Endothelial cell of umbilical vein (primary cell): Measurements from ENCODE around the gene CTF1. TPM values are rescaled to one million over a fixed set of nuclear protein-coding genes. Genes with fewer than 3 reads are reported as not detected.
A peak's percentile ranks its signal among the peaks of the same experiment; 100 is the strongest.

Experiments
- BruUV-seq: library from RNA; stranded (reverse); fragments of 400-500 nt; replicated peaks from 2 replicates; lab custom pipeline; 2021; lab: Mats Ljungman, UMichigan
- CTCF ChIA-PET: fragments of 300-600, 350-600 bp; sonication (Branson Sonifier 250); formaldehyde crosslinking; loops from one replicate; lab custom pipeline; 2021; ENCODE audit warnings: antibody characterized with exemption, inconsistent platforms; lab: Charles Lee
- POLR2A ChIA-PET: fragments of 300-600, 350-600 bp; sonication (Branson Sonifier 250); formaldehyde crosslinking; loops from one replicate; lab custom pipeline; 2021; ENCODE audit warnings: antibody characterized with exemption, inconsistent platforms; lab: Charles Lee
- DNase-seq: peaks from one replicate; pipeline ENCODE4 v3.0.0-alpha.2; 2011; ENCODE audit warnings: low read depth, low spot score
- FAIRE-seq: peaks from 2 replicates; lab custom pipeline; 2011; peaks lifted over from hg19 to GRCh38; lab: Jason Lieb, UNC
- H2AFZ ChIP-seq: 2 replicates; pipeline ENCODE4 v1.6.0; 2012; ENCODE audit warnings: low read depth, low read length, control low read depth, inconsistent platforms
- H3K27ac ChIP-seq: 2 replicates; pipeline ENCODE4 v1.5.1; 2011; ENCODE audit warnings: low read depth, mild to moderate bottlenecking, control low read depth, low read length, moderate library complexity; ENCODE audit not compliant: insufficient read depth
- H3K27me3 ChIP-seq, 2 experiments: 2 replicates each; pipeline versions ENCODE4 v1.6.0 to v1.6.1; 2011; ENCODE audit warnings: low read length in 2 of 2, mixed read lengths in 1 of 2; ENCODE audit not compliant: control insufficient read depth in 2 of 2, insufficient read depth in 2 of 2
- H3K36me3 ChIP-seq, 2 experiments: 2 replicates in 1 of 2; 3 replicates in 1 of 2; pipeline ENCODE4 v1.5.1; 2011; ENCODE audit warnings: low read length in 2 of 2, mild to moderate bottlenecking in 1 of 2, moderate library complexity in 1 of 2; ENCODE audit not compliant: control insufficient read depth in 2 of 2, insufficient read depth in 2 of 2; ENCODE audit errors: extremely low read depth in 1 of 2
- H3K4me1 ChIP-seq: 3 replicates; pipeline ENCODE4 v1.5.1; 2011; ENCODE audit warnings: mild to moderate bottlenecking, low read length; ENCODE audit not compliant: control insufficient read depth, insufficient read depth; ENCODE audit errors: extremely low read depth
- H3K4me2 ChIP-seq: 2 replicates; pipeline ENCODE4 v1.6.1; 2011; ENCODE audit warnings: low read length, control low read depth, mixed read lengths; ENCODE audit not compliant: insufficient read depth
- H3K4me3 ChIP-seq, 3 experiments: fragments of 200-600 bp in 1 of 3; sonication (generic), shearing (Covaris generic) in 1 of 3; replicated peaks in 1 of 3; 2 replicates each; pipeline ENCODE4 v1.5.1; 2011 to 2016; ENCODE audit warnings: control low read depth in 3 of 3, low read length in 3 of 3, mild to moderate bottlenecking in 2 of 3, inconsistent platforms in 1 of 3, low read depth in 1 of 3, moderate library complexity in 1 of 3; ENCODE audit not compliant: insufficient read depth in 1 of 3
- H3K79me2 ChIP-seq: 2 replicates; pipeline ENCODE4 v1.6.0; 2012; ENCODE audit warnings: low read length, inconsistent platforms; ENCODE audit not compliant: control insufficient read depth, insufficient read depth
- H3K9ac ChIP-seq: replicated peaks from 2 replicates; pipeline ENCODE3; 2011; ENCODE audit warnings: low read length, control low read depth; ENCODE audit not compliant: insufficient read depth; ENCODE audit errors: extremely low read depth
- H3K9me1 ChIP-seq: replicated peaks from 3 replicates; pipeline ENCODE4 v1.6.0; 2011; ENCODE audit warnings: mild to moderate bottlenecking, low read length; ENCODE audit not compliant: control insufficient read depth, insufficient read depth; ENCODE audit errors: extremely low read depth
- H3K9me3 ChIP-seq: replicated peaks from 2 replicates; pipeline ENCODE4 v1.5.1; 2012; ENCODE audit warnings: low read length, inconsistent platforms; ENCODE audit not compliant: control insufficient read depth, insufficient read depth
- H4K20me1 ChIP-seq: replicated peaks from 2 replicates; pipeline ENCODE3; 2011; ENCODE audit warnings: mild to moderate bottlenecking, low read length; ENCODE audit not compliant: control insufficient read depth, insufficient read depth; ENCODE audit errors: extremely low read depth
- CTCF ChIP-seq, 2 donors: IDR thresholded peaks; 1 replicate in 1 of 2; 2 replicates in 1 of 2; pipeline ENCODE4 v1.5.1; 2011; ENCODE audit warnings: low read length in 2 of 2, mild to moderate bottlenecking in 2 of 2, moderate library complexity in 2 of 2, control low read depth in 1 of 2, inconsistent platforms in 1 of 2, low read depth in 1 of 2; ENCODE audit not compliant: insufficient read depth in 1 of 2; ENCODE audit errors: extremely low read depth in 1 of 2
- EZH2 ChIP-seq: IDR thresholded peaks from 2 replicates; pipeline ENCODE4 v1.6.1; 2012; ENCODE audit warnings: borderline replicate concordance, low read depth, mild to moderate bottlenecking, moderate library complexity, low read length, inconsistent platforms; ENCODE audit not compliant: severe bottlenecking
- FOS ChIP-seq: IDR thresholded peaks from 2 replicates; pipeline ENCODE4 v1.6.1; 2011; ENCODE audit warnings: mild to moderate bottlenecking, low read length, moderate library complexity, borderline replicate concordance; ENCODE audit not compliant: insufficient read depth
- GATA2 ChIP-seq: IDR thresholded peaks from 2 replicates; pipeline ENCODE4 v1.7.0; 2011; ENCODE audit warnings: low read depth, mild to moderate bottlenecking, moderate library complexity, mixed read lengths, low read length; ENCODE audit not compliant: insufficient read length, insufficient read depth
- JUN ChIP-seq: IDR thresholded peaks from 2 replicates; pipeline ENCODE4 v1.6.1; 2011; ENCODE audit warnings: borderline replicate concordance, low read depth; ENCODE audit not compliant: insufficient read length, insufficient read depth
- MYC ChIP-seq: IDR thresholded peaks from one replicate; pipeline ENCODE4 v1.6.1; 2011; ENCODE audit warnings: mild to moderate bottlenecking, low read depth, low read length
- POLR2A ChIP-seq: IDR thresholded peaks from 2 replicates; pipeline ENCODE4 v1.6.1; 2012; ENCODE audit warnings: low read depth, mild to moderate bottlenecking, control low read depth, low read length
- POLR2AphosphoS5 ChIP-seq: IDR thresholded peaks from 2 replicates; pipeline ENCODE4 v1.6.1; 2012; ENCODE audit warnings: low read depth, mild to moderate bottlenecking, control low read depth, low read length, moderate library complexity; ENCODE audit not compliant: insufficient read depth
- dilution Hi-C: fragments of 300-500 bp; cut with MboI; formaldehyde crosslinking; loops from one replicate; pipeline ENCODE4 v1.15.0; 2019; ENCODE audit warnings: low sequenced_read_pairs; ENCODE audit not compliant: extremely low pct_ligation_motif_present
- intact Hi-C: fragments of 100-400 bp; cut with micrococcal nuclease; formaldehyde crosslinking; loops from one replicate; pipeline ENCODE4 v1.10.0; 2022
- polyA plus RNA-seq, 4 experiments: library from polyadenylated mRNA; depleted of rRNA in 3 of 4; stranded (reverse) in 3 of 4; unstranded in 1 of 4; fragments of >200 nt; gene quantifications; 2 replicates each; pipeline versions ENCODE4 v1.2.1 to v1.2.3, GENCODE V29; 2011 to 2012; ENCODE audit warnings: missing spikeins in 1 of 4
- total RNA-seq: library from RNA; stranded (reverse); gene quantifications from 2 replicates; pipeline ENCODE4 v1.2.3, GENCODE V29; 2021

Gene CTF1
- total and polyA plus RNA-seq, 2 donors (not counting 3 experiments of a cell fraction or from before 2014, with no cell fraction given), result 1.5 to 4.7 TPM

DNA sequence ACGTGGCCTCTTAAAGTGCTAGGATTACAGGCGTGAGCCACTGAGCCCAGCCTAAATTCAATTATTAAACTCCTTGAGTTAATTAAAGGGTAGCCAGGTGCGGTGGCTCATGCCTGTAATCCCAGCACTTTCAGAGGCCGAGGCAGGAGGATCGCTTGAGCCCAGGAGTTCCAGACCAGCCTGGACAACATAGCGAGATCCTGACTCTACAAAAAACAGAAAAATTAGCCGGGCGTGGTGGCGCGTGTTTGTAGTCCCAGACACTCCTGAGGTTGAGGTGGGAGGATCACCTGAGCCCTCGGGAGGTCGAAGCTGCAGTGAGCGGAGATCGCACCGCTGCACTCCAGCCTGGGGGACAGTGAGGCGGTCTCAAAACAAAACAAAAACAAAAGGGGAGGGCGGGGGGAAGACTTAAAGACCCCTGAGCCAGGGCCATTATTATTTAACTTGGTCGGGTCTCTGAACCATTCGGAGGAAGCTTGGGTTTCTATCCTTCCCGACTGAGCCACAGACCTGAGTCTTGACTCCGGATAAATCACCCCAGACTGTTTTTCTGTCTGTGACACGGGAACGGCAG lies 22.1 kb upstream of the CTF1 start:
- H3K27me3 ChIP-seq, result no peaks in the 10 kb centered on the region
- no peaks in the 10 kb centered on the region for H3K9me3 ChIP-seq
- BruUV-seq, result no TSS peak
- dilution Hi-C loops, result no loop called here
- no peaks in the 10 kb centered on the region for H4K20me1 ChIP-seq
- TF ChIP-seq POLR2A (no peak), POLR2AphosphoS5 (no peak), MYC (no peak), GATA2 (no peak), JUN (no peak), EZH2 (no peak), FOS (no peak), CTCF (IDR thresholded peaks at IDR 0.05; ENCODE audit: extremely low read depth in 1 of 2, insufficient read depth in 1 of 2, low read depth in 1 of 2, low read length in 2 of 2) (no peak)
- ChIA-PET CTCF (interaction anchor here (1.1 to 6.0 kb wide), 5 partner anchors 27 to 69 kb away, joined by 3 to 30 read pairs (median 9); no protein-coding TSS in a partner anchor), POLR2A (interaction anchor here (0.8 to 1.1 kb wide), 2 partner anchors 30 to 69 kb away, joined by 3 to 4 read pairs; no protein-coding TSS in a partner anchor)
- H3K9me1 ChIP-seq, result no peaks in the 10 kb centered on the region
- DNase-seq (no peak), FAIRE-seq (no peak)
- peaks cover 0 to 5% of the 10 kb centered on the region in 2 experiments for H3K36me3 ChIP-seq
- peak overlapping the region; percentile 85 for H3K27ac ChIP-seq
- H3K4me1 ChIP-seq, result peaks cover 20% of the 10 kb centered on the region
- H3K79me2 ChIP-seq, result no peaks in the 10 kb centered on the region
- H3K4me3 ChIP-seq, result peak overlapping the region; percentile 61 to 83 (median 80)
- peak overlapping the region; percentile 87 for H3K4me2 ChIP-seq
- H3K9ac ChIP-seq, result peak overlapping the region; percentile 96
- H2AFZ ChIP-seq, result peak overlapping the region; percentile 91
- intact Hi-C loops, result loop anchor here (2.0 kb wide), 1 partner anchor 70 kb away; no protein-coding TSS in a partner anchor
